Skeletal muscle cell (primary cell): Measurements from ENCODE around the gene TACC3.

Experiments used
- DNase-seq: peaks from one replicate; pipeline ENCODE4 v3.0.0-alpha.2; 2010; ENCODE audit warnings: low read depth
- H3K4me3 ChIP-seq: 2 replicates; pipeline ENCODE4 v1.5.1; 2011; ENCODE audit warnings: low read depth, mild to moderate bottlenecking, control low read depth, low read length, moderate library complexity

Gene TACC3

GRCh38 chr4:1767061-1767769 lies 45.9 kb downstream of the TACC3 start:
- no peak for DNase-seq
- peak overlapping the region; percentile 43 for H3K4me3 ChIP-seq

GRCh38 chr4:1767770-1768366 lies 46.5 kb downstream of the TACC3 start:
- DNase-seq: no peak
- H3K4me3 ChIP-seq: peak overlapping the region; percentile 43

- H3K4me3 ChIP-seq: no peak overlapping the region
Observed at GRCh38 chr4:1768367-1769034, 47.2 kb downstream of the TACC3 start.

GRCh38 chr4:1769692-1770091 lies 48.4 kb downstream of the TACC3 start:
- H3K4me3 ChIP-seq: no peak overlapping the region
- no peak for DNase-seq

More at GRCh38 chr4:1768367-1769034, 47.2 kb downstream of the TACC3 start:
- DNase-seq: no peak

- no peak for DNase-seq
- H3K4me3 ChIP-seq: no peak overlapping the region
Observed at GRCh38 chr4:1770245-1770644, 48.9 kb downstream of the TACC3 start.

- DNase-seq: no peak
- H3K4me3 ChIP-seq: no peak overlapping the region
Observed at GRCh38 chr4:1770791-1771231, 49.5 kb downstream of the TACC3 start.

- H3K4me3 ChIP-seq: no peak overlapping the region
- DNase-seq: no peak
Observed at GRCh38 chr4:1771555-1772305, 50.4 kb downstream of the TACC3 start.

DNA sequence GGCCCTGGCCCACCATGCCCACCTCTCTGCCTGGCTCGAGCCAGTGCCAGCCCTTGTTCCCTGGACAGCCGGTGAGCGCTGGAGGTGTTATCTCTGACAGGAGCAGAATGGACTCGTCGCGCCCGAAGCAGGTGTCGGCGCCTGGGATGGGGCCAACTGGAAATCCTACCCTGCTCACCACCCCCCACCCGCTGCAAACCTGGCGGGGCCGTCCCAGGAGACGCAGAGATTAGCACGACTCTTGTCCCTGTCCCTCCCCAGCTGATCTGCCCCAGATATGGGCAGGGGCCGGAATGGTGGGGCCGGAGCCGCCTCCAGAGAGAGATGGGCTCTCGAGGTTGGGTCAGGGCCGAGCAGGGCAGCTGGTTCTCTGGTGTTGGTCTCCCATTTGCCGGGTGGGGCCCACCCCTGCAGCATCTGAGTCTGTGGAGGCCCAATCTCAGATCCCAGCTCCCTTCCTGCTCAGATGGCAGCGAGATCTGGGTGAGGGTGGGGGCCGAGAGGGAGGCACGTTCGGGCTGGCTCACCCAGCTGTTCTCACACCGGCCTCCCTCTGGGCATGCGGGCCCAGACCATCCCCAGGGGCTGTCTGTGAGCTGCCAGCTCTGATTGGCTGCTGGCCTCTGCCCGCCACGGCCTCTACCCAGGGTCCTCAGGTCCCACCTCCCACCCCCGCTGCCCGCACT lies 51.7 kb downstream of the TACC3 start:
- no peak for DNase-seq
- no peak overlapping the region for H3K4me3 ChIP-seq

- no peak for DNase-seq
- H3K4me3 ChIP-seq: no peak overlapping the region
Observed at GRCh38 chr4:1773754-1774153, 52.4 kb downstream of the TACC3 start.

DNA sequence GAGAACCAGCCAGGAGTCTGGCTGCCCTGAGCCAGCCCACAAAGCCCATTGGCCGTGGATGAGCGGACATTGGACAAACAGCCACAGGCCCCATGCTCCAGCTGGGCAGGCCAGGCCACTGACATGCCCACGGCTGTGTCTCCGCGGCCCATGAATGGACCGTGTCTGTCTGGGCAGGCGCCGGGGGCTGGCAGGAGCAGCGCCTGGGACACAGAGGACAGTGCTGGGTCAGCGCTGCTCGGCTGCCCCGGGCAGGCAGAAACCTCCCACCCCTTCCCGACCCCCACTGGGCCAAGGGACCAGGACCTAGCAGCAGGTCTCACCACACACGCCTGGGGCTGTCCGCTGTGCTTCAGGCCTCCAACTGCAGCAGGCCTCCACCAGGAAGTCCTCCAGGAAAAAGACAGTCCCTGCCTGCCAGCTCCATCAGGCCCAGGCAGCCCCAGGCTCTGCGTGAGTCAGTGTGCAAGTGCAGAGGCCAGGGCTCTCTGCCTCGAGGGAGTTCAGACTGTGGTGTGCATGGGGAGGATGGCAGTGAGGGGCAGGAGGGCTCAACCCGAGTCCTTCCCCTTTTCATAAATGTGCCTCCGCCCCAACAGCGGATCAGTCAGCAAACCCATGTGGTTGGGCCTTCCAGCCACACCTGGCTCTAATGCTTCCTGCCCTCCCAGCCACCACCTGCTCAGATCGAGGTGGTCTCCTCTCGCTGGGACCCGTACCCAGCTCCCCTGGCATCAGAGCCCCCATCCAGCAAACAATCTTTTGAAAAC lies 54.6 kb downstream of the TACC3 start:
- H3K4me3 ChIP-seq: no peak overlapping the region
- no peak for DNase-seq

GRCh38 chr4:1776521-1777161 lies 55.3 kb downstream of the TACC3 start:
- no peak overlapping the region for H3K4me3 ChIP-seq
- no peak for DNase-seq

DNA sequence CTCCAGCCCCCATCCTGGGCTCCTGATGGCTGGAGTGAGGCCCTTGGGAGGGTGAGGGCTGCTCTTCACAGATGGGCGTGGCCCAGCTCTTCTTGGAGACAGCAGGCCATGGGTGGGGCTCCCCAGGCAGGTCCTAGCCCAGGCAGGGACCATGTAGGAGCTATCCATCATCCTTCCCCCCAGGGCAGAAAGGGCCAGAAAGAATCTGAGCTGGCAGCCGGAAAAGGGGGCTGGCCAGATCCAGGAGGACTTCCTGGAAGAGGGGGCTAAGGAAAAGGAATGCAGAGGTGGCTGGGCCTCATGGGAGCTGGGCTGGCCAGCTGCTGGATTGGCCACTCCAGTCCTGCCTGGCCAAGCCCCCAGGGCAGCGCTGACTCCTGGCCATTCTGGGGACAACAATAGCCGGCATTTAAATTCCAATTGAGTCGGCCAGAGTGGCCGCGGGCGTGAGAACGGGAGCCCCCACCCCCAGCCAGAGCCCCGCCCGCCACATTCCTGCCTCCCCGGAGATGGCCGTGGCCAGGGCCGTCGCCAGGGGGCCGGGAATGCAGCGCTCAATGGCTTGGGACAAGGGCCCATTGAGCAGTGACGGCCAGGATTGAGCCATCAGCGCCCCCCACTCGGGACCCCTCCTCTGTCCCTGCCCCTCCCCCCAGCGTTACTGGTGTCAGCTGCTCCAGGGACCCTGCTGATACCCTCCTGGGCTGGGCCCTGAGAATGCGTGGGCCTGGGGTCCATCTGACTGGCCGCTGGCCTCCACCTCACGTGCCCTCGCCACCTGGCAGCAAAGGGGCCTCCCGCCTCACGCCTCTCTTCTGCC lies 56.7 kb downstream of the TACC3 start:
- no peak for DNase-seq

GRCh38 chr4:1778642-1779392 lies 57.5 kb downstream of the TACC3 start:
- DNase-seq: no peak
- no peak overlapping the region for H3K4me3 ChIP-seq

More for the DNA sequence above, 56.7 kb downstream of the TACC3 start:
- H3K4me3 ChIP-seq: no peak overlapping the region

DNA sequence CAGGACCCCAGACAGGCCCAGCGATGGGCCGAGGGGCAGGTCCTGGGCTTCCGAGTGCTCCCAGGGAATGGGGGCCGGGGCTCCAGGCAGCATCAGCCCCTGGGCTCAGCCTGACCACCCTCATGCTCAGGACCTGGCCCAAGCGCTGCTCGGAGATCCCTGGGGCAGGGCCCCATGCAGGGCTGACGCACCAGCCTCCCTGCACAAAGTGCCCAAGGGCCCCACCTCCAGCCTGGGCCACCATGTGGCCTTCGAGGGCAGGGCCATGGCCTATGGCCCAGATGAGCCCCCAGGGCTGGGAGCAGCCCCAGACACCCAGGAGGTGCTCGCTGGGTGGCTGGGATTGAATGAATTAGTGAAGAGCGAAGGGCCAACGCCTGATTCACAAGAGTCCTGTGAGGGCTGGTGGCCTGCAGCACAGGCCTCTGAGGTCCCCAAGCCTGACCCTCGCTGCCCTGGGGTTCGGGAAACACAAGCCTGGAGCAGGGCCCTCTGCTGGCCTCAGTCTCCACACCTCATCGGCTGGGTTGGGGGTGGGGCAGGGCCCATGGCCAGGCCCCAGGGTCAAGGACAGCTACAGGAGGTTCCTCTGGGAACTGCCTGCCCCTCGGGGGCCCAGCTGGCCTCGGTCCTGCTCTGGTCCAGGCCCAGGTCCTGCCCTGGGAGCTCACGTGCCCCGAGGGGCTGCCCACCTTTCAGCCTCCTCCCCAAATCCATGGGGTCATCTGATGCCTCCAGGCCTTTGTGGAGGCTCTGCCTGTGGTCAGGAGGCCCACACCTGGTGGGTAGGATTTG lies 58.5 kb downstream of the TACC3 start:
- H3K4me3 ChIP-seq: no peak overlapping the region
- no peak for DNase-seq

DNA sequence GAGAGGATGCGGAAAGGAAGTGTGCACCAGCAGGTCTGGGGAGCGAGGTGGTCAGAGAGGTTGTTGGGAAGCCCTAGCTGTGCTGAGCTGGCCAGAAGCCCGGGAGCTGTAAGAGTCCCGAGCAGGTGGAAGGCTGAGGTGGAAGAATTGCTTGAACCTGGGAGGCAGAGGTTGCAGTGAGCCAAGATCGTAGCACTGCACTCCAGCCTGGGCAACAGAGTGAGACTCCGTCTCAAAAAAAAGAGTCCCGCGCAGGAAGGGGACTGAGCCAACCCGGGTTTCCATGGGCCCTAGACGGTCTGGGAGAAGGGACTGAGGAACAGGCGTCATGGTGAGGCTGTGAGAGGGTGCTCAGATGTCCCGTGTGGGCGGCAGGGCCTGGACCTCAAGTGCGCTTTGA lies 59.1 kb downstream of the TACC3 start:
- DNase-seq: no peak
- H3K4me3 ChIP-seq: no peak overlapping the region

- no peak overlapping the region for H3K4me3 ChIP-seq
- DNase-seq: no peak
Observed at GRCh38 chr4:1783015-1783414, 61.7 kb downstream of the TACC3 start.
